HepG2 (cell line): ENCODE results near the gene SCGB3A1.

Source experiments
- CTCF ChIP-seq: sonication (generic); formaldehyde crosslinking; IDR thresholded peaks from 2 replicates; pipeline ENCODE4 v1.5.0; 2020; ENCODE audit warnings: mild to moderate bottlenecking, missing genetic modification reagents, moderate library complexity
- FOXK2 ChIP-seq: fragments of 450-650 bp; IDR thresholded peaks from 2 replicates; pipeline ENCODE4 v1.6.1; 2016
- GATAD1 ChIP-seq: IDR thresholded peaks from 2 replicates; pipeline ENCODE4 v1.6.1; 2016; ENCODE audit warnings: missing genetic modification reagents, missing compliant biosample characterization
- HNF4G ChIP-seq, 2 experiments: sonication (generic) in 1 of 2; formaldehyde crosslinking in 1 of 2; IDR thresholded peaks; 2 replicates each; pipeline versions ENCODE4 v1.4.0 to v1.6.1; 2011 to 2020; ENCODE audit warnings: borderline replicate concordance in 2 of 2, low read depth in 2 of 2, mild to moderate bottlenecking in 2 of 2, low read length in 1 of 2, missing genetic modification reagents in 1 of 2, moderate library complexity in 1 of 2
- KDM5B ChIP-seq: sonication (generic); formaldehyde crosslinking; IDR thresholded peaks from 2 replicates; pipeline ENCODE4 v1.4.0; 2020; ENCODE audit warnings: missing genetic modification reagents, mild to moderate bottlenecking, borderline replicate concordance
- TCF7 ChIP-seq: sonication (generic); IDR thresholded peaks from 2 replicates; pipeline ENCODE4 v1.6.1; 2016; ENCODE audit warnings: antibody characterized with exemption, low read depth
- TSC22D2 ChIP-seq: sonication (generic); formaldehyde crosslinking; IDR thresholded peaks from 2 replicates; pipeline ENCODE4 v1.5.1; 2020; ENCODE audit warnings: missing genetic modification reagents, mild to moderate bottlenecking, borderline replicate concordance
- ZNF549 ChIP-seq: sonication (generic); formaldehyde crosslinking; IDR thresholded peaks from 2 replicates; pipeline ENCODE4 v1.5.0; 2020; ENCODE audit warnings: missing genetic modification reagents
- ZNF619 ChIP-seq: sonication (generic); formaldehyde crosslinking; IDR thresholded peaks from 2 replicates; pipeline ENCODE4 v1.4.0; 2020; ENCODE audit warnings: mild to moderate bottlenecking, missing genetic modification reagents
- ZNF788 ChIP-seq: sonication (generic); formaldehyde crosslinking; IDR thresholded peaks from 2 replicates; pipeline ENCODE4 v1.5.0; 2020; ENCODE audit warnings: mild to moderate bottlenecking, missing genetic modification reagents, borderline replicate concordance

- TF ChIP-seq HNF4G (IDR thresholded peaks at IDR 0.05; ENCODE audit: borderline replicate concordance, low read depth, low read length), result no peak
- no peak for TF ChIP-seq HNF4G (CRISPR knock-in tag; IDR thresholded peaks at IDR 0.05; ENCODE audit: borderline replicate concordance, low read depth)
- TF ChIP-seq ZNF788 (CRISPR knock-in tag), result no peak
- no peak for TF ChIP-seq ZNF619 (CRISPR knock-in tag)
- no peak for TF ChIP-seq CTCF (CRISPR knock-in tag)
- TF ChIP-seq ZNF549 (CRISPR knock-in tag), result no peak
- TF ChIP-seq GATAD1, result no peak
- TF ChIP-seq TCF7, result no peak
- TF ChIP-seq KDM5B (CRISPR knock-in tag), result no peak
- no peak for TF ChIP-seq FOXK2
- no peak for TF ChIP-seq TSC22D2
These were observed 5.5 kb upstream of the SCGB3A1 start for GRCh38 chr5:180596668-180597231.
